Nucleus accumbens (tissue), 56 donors: ENCODE data around the gene CSF1R.
"Not testable (repeated sequence)": the region's sequence is repeated elsewhere in the genome, so short reads cannot be mapped to it uniquely, and the experiment has no call there.

Source experiments
- DNase-seq, 56 donors: peaks; one replicate each; lab custom pipeline; 2025; lab: John Stamatoyannopoulos, UW

The CSF1R gene

GRCh38 chr5:150105928-150106615 is 19.7 kb upstream of the CSF1R start:
- DNase-seq, result no peak

DNA sequence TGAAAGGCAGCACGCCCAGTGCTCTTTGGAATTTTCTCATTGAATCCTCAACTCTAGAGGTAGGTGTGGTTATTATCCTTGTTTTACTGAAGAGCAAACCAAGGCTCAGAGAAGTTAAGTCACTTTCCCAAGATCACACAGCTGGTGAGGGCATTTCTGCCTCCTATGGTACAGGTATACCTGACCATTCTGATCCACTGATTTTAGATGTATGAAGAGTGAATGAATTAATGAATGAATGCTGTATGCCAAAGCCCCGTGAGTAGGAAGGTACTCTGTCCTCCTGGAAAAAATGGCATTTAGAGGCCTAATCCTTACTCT is 18.2 kb upstream of the CSF1R start:
- no peak for DNase-seq

DNA sequence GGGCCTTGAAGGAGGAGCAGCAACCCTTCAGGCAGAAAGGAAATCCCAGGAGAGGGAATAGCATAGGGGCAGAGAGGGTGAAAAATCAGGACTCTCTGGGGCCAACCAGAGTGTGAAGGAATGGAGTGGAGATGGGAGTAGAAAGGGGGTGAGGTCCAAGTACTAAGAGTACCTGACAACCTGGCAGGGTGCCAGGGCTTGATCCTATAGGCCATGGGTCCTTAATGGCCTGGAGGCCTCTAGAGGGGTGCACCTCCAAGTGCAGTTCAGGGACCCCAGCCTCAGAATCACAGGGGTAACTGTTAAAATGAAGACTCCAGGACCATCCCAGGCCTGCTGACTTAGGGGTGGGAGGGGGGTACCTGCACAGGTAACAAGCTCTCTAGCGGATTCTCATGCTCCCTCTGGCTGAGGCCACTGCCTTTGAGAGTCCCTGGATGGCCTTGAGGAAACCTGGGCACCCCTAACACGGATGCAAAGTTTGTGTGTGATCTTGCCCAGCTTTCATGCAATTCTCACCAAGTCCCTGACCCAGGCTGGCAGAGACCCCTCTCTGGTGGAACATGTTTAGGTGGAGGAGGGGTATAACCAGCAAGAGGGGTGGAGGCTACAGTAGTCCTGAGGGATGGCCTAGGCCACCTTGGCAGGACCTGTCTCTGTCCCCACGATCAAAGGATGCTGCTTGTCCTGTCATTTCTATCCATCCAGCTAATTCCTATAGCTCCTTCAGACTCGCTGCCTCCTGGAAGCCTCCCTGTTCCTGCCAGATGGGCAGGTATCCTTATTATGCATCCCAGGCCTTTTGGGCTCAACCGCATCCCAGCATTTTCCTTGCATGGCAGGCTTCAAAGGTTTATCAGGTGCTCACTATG is 17.6 kb upstream of the CSF1R start:
- no peak for DNase-seq

- DNase-seq, result no peak
Observed at GRCh38 chr5:150101023-150101422, 14.7 kb upstream of the CSF1R start.

DNA sequence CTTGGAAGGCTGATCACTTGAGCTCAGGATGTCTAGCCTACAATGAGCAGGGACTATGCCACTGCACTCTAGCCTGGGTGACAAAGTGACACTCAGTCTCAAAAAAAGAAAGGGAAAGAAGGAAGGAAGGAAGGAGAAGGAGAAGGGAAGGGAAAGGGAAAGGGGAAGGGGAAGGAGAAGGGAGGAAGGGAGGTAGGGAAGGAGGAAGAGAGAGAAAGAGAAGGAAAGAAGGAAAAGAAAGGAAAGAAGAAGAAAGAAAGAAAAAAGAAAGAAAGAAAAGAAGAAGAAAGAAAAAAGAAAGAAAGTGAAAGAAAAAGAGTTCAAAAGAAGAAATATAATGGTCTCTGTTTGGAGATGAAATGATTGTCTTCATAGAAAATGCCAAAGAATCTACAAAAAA is 10.8 kb upstream of the CSF1R start:
- DNase-seq, result no peak

GRCh38 chr5:150092159-150092787 is 5.9 kb upstream of the CSF1R start:
- no peak for DNase-seq

GRCh38 chr5:150085191-150085912 is 1.0 kb downstream of the CSF1R start:
- DNase-seq, result no peak

DNA sequence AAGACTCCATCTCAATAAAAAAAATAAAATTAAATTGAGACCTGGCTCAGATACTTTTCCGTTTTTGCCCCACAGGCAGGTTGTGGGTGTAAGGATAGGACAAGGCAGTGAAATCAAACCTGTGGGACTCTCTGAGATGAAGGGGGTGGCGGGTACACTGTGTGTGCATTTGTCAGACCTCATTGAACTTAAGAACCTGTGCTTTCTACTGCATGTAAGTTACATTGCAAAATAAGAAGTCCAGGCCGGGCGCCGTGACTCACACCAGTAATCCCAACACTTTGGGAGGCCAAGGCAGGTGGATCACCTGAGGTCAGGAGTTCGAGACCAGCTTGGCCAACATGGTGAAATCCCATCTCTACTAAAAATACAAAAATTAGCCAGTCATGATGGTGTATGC is 1.6 kb downstream of the CSF1R start:
- DNase-seq, result not testable (repeated sequence)

GRCh38 chr5:150082889-150083288 is 3.5 kb downstream of the CSF1R start:
- DNase-seq, result no peak

- DNase-seq, result no peak
Observed at GRCh38 chr5:150082374-150082773, 4.0 kb downstream of the CSF1R start.

GRCh38 chr5:150081541-150082283 is 4.6 kb downstream of the CSF1R start:
- peak in 24 of 56 donors; percentile 16 to 64 (median 40) for DNase-seq

GRCh38 chr5:150080696-150081435 is 5.5 kb downstream of the CSF1R start:
- no peak for DNase-seq

- no peak for DNase-seq
Observed at GRCh38 chr5:150079909-150080461, 6.4 kb downstream of the CSF1R start.

DNA sequence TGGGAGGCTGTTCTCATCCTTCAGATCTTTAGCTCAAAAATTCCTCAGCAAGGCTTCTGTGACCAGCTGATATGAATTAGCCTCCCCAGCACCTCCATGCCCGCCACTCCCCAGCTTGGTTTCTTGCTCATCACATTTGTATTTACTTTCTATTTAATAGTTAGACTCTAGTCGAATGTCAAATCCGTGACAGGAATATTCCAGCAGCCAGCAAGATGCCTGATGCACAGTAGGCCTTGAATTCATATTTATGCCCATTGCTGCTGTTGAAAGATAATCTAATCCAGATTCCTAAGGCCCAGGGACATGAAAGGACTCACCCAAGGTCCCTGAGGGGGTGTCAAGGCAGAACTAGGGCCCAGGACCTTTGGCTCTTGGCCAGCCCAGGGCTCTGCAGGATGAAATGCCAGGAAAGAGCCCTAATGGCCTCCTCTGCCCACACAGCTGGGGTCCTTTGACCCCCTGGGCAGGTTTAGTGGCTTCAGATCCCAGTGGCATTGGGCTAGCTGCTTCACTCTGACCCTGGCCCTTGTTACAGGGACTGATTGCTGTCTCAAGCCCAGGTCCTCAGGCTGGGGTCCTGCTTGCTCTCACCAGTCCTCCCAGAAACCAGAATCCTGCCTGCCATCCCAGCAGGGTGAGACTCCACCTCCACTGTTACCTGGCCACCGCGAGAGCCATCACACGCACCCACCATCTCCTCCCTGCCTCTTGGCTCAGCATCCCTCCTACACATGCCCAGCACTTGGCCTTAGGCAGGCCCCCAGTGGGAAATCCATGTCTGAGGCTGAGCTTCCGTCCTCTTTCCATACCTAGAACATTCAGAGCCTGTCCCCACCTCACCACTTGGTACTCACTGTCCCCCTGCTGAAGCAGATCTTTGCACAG is 7.3 kb downstream of the CSF1R start:
- no peak for DNase-seq

GRCh38 chr5:150077996-150078801 is 8.2 kb downstream of the CSF1R start:
- no peak for DNase-seq

DNA sequence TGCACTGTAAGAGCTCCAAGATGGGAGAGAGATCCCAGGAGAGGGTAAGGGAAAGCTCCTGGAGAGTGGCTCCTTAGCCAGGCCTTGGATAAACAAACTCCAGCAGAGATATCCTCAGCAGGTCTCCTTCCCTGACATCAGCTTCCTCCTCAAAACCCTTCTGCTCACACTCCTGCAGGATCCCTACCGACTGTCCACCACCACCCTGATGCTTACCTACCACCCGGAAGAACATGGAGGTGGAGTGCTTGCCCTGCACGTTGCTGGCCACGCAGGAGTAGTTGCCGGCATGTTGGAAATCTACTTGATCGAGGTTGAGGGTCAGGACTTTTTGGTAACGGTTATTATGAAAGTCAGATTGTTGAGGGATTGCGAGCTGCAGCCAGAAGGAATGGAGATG is 9.3 kb downstream of the CSF1R start:
- DNase-seq, result no peak

GRCh38 chr5:150075806-150076205 is 10.5 kb downstream of the CSF1R start:
- no peak for DNase-seq
